CD14-positive monocyte (primary cell): ENCODE measurements around the gene RPS29. TPM values are rescaled to one million over a fixed set of nuclear protein-coding genes. Genes with fewer than 3 reads are reported as not detected.
A peak's percentile ranks its signal among the peaks of the same experiment; 100 is the strongest.

Experiments
- DNase-seq, 3 donors: peaks; one replicate each; pipeline ENCODE4 v3.0.0-alpha.2; 2011 to 2022
- H2AFZ ChIP-seq: 2 replicates; pipeline ENCODE4 v1.6.0; 2012; ENCODE audit warnings: mild to moderate bottlenecking, low read depth, low read length, inconsistent platforms; ENCODE audit not compliant: insufficient read depth, poor library complexity, severe bottlenecking
- H3K27ac ChIP-seq, 2 donors: 1 replicate in 1 of 2; 2 replicates in 1 of 2; pipeline ENCODE4 v1.5.1; 2012 to 2013; ENCODE audit warnings: low read length in 2 of 2, control low read depth in 1 of 2, inconsistent platforms in 1 of 2, low read depth in 1 of 2, mild to moderate bottlenecking in 1 of 2
- H3K27me3 ChIP-seq, 2 donors: one replicate each; pipeline versions ENCODE4 v1.6.0 to v1.6.1; 2011 to 2013; ENCODE audit warnings: low read length in 2 of 2; ENCODE audit not compliant: control insufficient read depth in 2 of 2, insufficient read depth in 2 of 2
- H3K36me3 ChIP-seq, 2 donors: replicated peaks in 1 of 2; 1 replicate in 1 of 2; 2 replicates in 1 of 2; pipeline versions ENCODE4 v1.5.1 to v1.6.1; 2012 to 2013; ENCODE audit warnings: low read length in 2 of 2, control low read depth in 1 of 2, inconsistent platforms in 1 of 2, mild to moderate bottlenecking in 1 of 2; ENCODE audit not compliant: insufficient read depth in 2 of 2, control insufficient read depth in 1 of 2
- H3K4me1 ChIP-seq, 2 donors: 1 replicate in 1 of 2; 2 replicates in 1 of 2; pipeline versions ENCODE4 v1.5.1 to v1.6.1; 2012 to 2013; ENCODE audit warnings: low read length in 2 of 2, control low read depth in 1 of 2, inconsistent platforms in 1 of 2, mild to moderate bottlenecking in 1 of 2, moderate library complexity in 1 of 2; ENCODE audit not compliant: insufficient read depth in 2 of 2, control insufficient read depth in 1 of 2
- H3K4me2 ChIP-seq: replicated peaks from 2 replicates; pipeline ENCODE3; 2012; ENCODE audit warnings: low read length, moderate library complexity, mild to moderate bottlenecking; ENCODE audit not compliant: poor library complexity, severe bottlenecking; ENCODE audit errors: extremely low read depth
- H3K4me3 ChIP-seq, 3 experiments: fragments of 200-600 bp in 1 of 3; sonication (generic) in 1 of 3; replicated peaks in 1 of 3; 1 replicate in 2 of 3; 2 replicates in 1 of 3; pipeline ENCODE4 v1.5.1; 2011 to 2013; ENCODE audit warnings: low read length in 3 of 3, mild to moderate bottlenecking in 3 of 3, control low read depth in 2 of 3, low read depth in 2 of 3, inconsistent platforms in 1 of 3, moderate library complexity in 1 of 3
- H3K79me2 ChIP-seq: 2 replicates; pipeline ENCODE4 v1.6.0; 2012; ENCODE audit warnings: mild to moderate bottlenecking, control low read depth, inconsistent platforms, low read length, moderate library complexity; ENCODE audit not compliant: insufficient read depth
- H3K9ac ChIP-seq: 2 replicates; pipeline ENCODE4 v1.6.0; 2017; ENCODE audit warnings: low read length, mild to moderate bottlenecking; ENCODE audit not compliant: insufficient read depth, poor library complexity, severe bottlenecking
- H3K9me3 ChIP-seq, 2 donors: replicated peaks in 1 of 2; 1 replicate in 1 of 2; 2 replicates in 1 of 2; pipeline versions ENCODE4 v1.5.1 to v1.6.1; 2012 to 2013; ENCODE audit warnings: low read length in 2 of 2, control low read depth in 1 of 2; ENCODE audit not compliant: control insufficient read depth in 1 of 2, insufficient read depth in 1 of 2
- H4K20me1 ChIP-seq: 2 replicates; pipeline ENCODE4 v1.6.0; 2012; ENCODE audit warnings: mild to moderate bottlenecking, low read length, control low read depth, moderate library complexity; ENCODE audit not compliant: insufficient read depth
- H3K27ac Mint-ChIP-seq, 7 donors: one replicate each; pipeline ENCODE4 v1.8.0; 2020; ENCODE audit warnings: mild to moderate bottlenecking in 7 of 7, mixed read lengths in 7 of 7, moderate library complexity in 6 of 7, inconsistent platforms in 2 of 7
- H3K27me3 Mint-ChIP-seq, 3 donors: one replicate each; pipeline ENCODE4 v1.8.0; 2021 to 2022; ENCODE audit warnings: low read depth in 3 of 3, mild to moderate bottlenecking in 3 of 3, mixed read lengths in 3 of 3, moderate library complexity in 3 of 3, inconsistent platforms in 1 of 3
- H3K36me3 Mint-ChIP-seq, 2 donors: one replicate each; pipeline ENCODE4 v1.8.0; 2020; ENCODE audit warnings: mixed read lengths in 2 of 2, inconsistent platforms in 1 of 2, mild to moderate bottlenecking in 1 of 2
- H3K4me1 Mint-ChIP-seq: one replicate; pipeline ENCODE4 v1.8.0; 2020; ENCODE audit warnings: mild to moderate bottlenecking, mixed read lengths
- H3K4me3 Mint-ChIP-seq, 2 donors: one replicate each; pipeline ENCODE4 v1.8.0; 2020; ENCODE audit warnings: mild to moderate bottlenecking in 2 of 2, mixed read lengths in 2 of 2, moderate library complexity in 1 of 2
- H3K9me3 Mint-ChIP-seq, 7 donors: one replicate each; pipeline ENCODE4 v1.8.0; 2020 to 2022; ENCODE audit warnings: mixed read lengths in 7 of 7, mild to moderate bottlenecking in 6 of 7, moderate library complexity in 6 of 7, inconsistent platforms in 2 of 7
- WGBS: methylation state at CpG from one replicate; pipeline ENCODE4 v1.1.5; 2013; ENCODE audit warnings: missing lambda C conversion rate; ENCODE audit not compliant: insufficient coverage; 5-methylcytosine and 5-hydroxymethylcytosine counted together
- intact Hi-C, 2 donors: fragments of 100-400 bp; cut with micrococcal nuclease; formaldehyde crosslinking; loops; one replicate each; pipeline versions ENCODE4 v1.15.0 to v1.15.1; 2023
- polyA plus RNA-seq, 3 donors: library from polyadenylated mRNA; depleted of rRNA in 1 of 3; unstranded in 2 of 3; stranded (reverse) in 1 of 3; fragments of 300-500 nt in 2 of 3; fragments of >200 nt in 1 of 3; fragmentation: Illumina TruSeq in 2 of 3; gene quantifications; 1 replicate in 2 of 3; 2 replicates in 1 of 3; pipeline ENCODE4 v1.2.3, GENCODE V29; 2012 to 2021
- TF ChIP-seq, protein P1 (sequence below): fragments of 200-600 bp; IDR thresholded peaks from one replicate; pipeline ENCODE4 v1.8.0; 2022; ENCODE audit warnings: antibody characterized with exemption, mild to moderate bottlenecking

RPS29 gene
- polyA plus RNA-seq, 3 donors, result 2,325 to 4,497 (median 2,965) TPM

GRCh38 chr14:49584058-49584457, 2.1 kb downstream of the RPS29 start:
- Histone ChIP-seq H3K9ac (no peak overlapping the region), H4K20me1 (peaks cover 56% of the 10 kb centered on the region), H3K4me1 (peaks cover 16 to 21% of the 10 kb centered on the region in 2 donors), H3K27me3 (no peaks in the 10 kb centered on the region), H2AFZ (no peak overlapping the region), H3K9me3 (no peaks in the 10 kb centered on the region), H3K4me2 (no peak overlapping the region), H3K4me3 (no peak overlapping the region), H3K79me2 (peaks cover 68% of the 10 kb centered on the region), H3K27ac (no peak overlapping the region), H3K36me3 (peaks cover 20 to 35% of the 10 kb centered on the region in 2 donors)
- peaks cover 29 to 41% of the 10 kb centered on the region in 2 donors for H3K36me3 Mint-ChIP-seq
- H3K4me1 Mint-ChIP-seq, result peaks cover 45% of the 10 kb centered on the region
- H3K27ac Mint-ChIP-seq, result peak overlapping the region in 3 of 7 donors; percentile 20 to 69 (median 54)
- peaks cover 0 to 3% (median 2%) of the 10 kb centered on the region in 3 donors for H3K27me3 Mint-ChIP-seq
- DNase-seq, result no peak
- TF ChIP-seq, protein P1, sequence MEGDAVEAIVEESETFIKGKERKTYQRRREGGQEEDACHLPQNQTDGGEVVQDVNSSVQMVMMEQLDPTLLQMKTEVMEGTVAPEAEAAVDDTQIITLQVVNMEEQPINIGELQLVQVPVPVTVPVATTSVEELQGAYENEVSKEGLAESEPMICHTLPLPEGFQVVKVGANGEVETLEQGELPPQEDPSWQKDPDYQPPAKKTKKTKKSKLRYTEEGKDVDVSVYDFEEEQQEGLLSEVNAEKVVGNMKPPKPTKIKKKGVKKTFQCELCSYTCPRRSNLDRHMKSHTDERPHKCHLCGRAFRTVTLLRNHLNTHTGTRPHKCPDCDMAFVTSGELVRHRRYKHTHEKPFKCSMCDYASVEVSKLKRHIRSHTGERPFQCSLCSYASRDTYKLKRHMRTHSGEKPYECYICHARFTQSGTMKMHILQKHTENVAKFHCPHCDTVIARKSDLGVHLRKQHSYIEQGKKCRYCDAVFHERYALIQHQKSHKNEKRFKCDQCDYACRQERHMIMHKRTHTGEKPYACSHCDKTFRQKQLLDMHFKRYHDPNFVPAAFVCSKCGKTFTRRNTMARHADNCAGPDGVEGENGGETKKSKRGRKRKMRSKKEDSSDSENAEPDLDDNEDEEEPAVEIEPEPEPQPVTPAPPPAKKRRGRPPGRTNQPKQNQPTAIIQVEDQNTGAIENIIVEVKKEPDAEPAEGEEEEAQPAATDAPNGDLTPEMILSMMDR, result no peak
- no peaks in the 10 kb centered on the region for H3K9me3 Mint-ChIP-seq
- 97% methylated on average over 6 of the region's 11 CpGs for WGBS
- no peak overlapping the region for H3K4me3 Mint-ChIP-seq
- intact Hi-C loops, result loop anchor here in 1 of 2 donors (2.0 kb wide), 1 partner anchor 15 kb away; the partner anchor contains the start of gene LRR1

DNA sequence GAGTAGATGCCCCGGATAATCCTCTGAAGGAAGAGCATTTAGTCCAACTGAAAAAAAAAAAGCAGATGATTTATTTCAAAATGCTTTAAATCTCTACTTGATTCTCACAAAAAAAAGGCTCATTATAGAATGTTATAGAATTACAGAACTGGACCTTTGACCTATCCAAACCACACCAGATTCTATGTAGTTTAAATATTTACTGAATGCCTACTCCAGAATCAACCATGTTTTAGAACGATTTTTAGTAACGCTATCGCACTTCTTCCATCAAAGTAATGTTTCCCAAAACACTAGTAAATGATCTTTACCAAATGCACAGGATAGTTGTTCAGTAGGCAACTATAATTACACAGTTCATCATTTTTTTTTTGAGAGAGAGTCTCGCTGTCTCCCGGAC, 2.6 kb downstream of the RPS29 start:
- Histone ChIP-seq H3K9me3 (no peaks in the 10 kb centered on the region), H3K4me3 (no peak overlapping the region), H3K27me3 (no peaks in the 10 kb centered on the region), H3K36me3 (peaks cover 20 to 35% of the 10 kb centered on the region in 2 donors), H3K4me2 (no peak overlapping the region), H2AFZ (no peak overlapping the region), H3K9ac (no peak overlapping the region), H3K4me1 (peaks cover 16 to 21% of the 10 kb centered on the region in 2 donors), H4K20me1 (peaks cover 60% of the 10 kb centered on the region), H3K79me2 (peaks cover 71% of the 10 kb centered on the region), H3K27ac (no peak overlapping the region)
- peaks cover 0 to 3% (median 0%) of the 10 kb centered on the region in 3 donors for H3K27me3 Mint-ChIP-seq
- intact Hi-C loops, result loop anchor here in 1 of 2 donors (2.0 kb wide), 1 partner anchor 15 kb away; the partner anchor contains the start of gene LRR1
- no peak overlapping the region for H3K4me3 Mint-ChIP-seq
- H3K27ac Mint-ChIP-seq, result peak overlapping the region in 1 of 7 donors; percentile 69
- H3K9me3 Mint-ChIP-seq, result no peaks in the 10 kb centered on the region
- H3K4me1 Mint-ChIP-seq, result peaks cover 45% of the 10 kb centered on the region
- peaks cover 29 to 41% of the 10 kb centered on the region in 2 donors for H3K36me3 Mint-ChIP-seq
- WGBS, result no CpG with 5 or more reads among the region's 6 CpGs
- no peak for DNase-seq
- TF ChIP-seq, protein P1, result no peak
